Stimulated activated CD8-positive, alpha-beta memory T cell treated with anti-CD3 and anti-CD28 coated beads, Interleukin-15, amount 100 ng/mL, for 48 hours (primary cell): ENCODE results near the gene PTBP1.

Experiments used
- DNase-seq, 2 donors: peaks; one replicate each; pipeline ENCODE4 v3.0.0-alpha.2; 2020; ENCODE audit warnings: low read depth in 2 of 2

Gene PTBP1

GRCh38 chr19:772730-773436 is 24.4 kb upstream of the PTBP1 start:
- no peak for DNase-seq

DNA sequence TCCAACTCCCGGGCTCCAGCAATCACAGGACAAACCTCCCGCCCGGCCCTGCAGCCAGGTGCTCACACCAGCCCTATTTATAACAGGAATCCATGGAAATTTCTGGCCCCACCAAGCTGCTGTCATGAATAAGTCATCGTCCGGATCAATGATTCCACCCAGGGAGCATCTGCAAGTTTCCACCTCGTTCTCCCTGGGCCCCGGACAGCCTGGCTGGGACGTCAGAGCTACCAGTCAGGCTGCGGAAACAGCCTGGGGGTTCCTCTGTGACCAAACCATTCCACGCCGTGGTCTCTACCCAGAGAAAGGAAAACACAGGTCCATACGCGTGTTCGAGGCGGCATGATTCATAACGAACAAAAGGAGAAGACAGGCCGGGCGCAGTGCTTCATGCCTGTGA is 20.7 kb upstream of the PTBP1 start:
- DNase-seq: no peak

GRCh38 chr19:778910-779653 is 18.2 kb upstream of the PTBP1 start:
- no peak for DNase-seq

- DNase-seq: no peak
Observed at GRCh38 chr19:780935-781334, 16.3 kb upstream of the PTBP1 start.

- no peak for DNase-seq
Observed at GRCh38 chr19:781800-782184, 15.5 kb upstream of the PTBP1 start.

- no peak for DNase-seq
Observed at GRCh38 chr19:782185-782877, 14.9 kb upstream of the PTBP1 start.

- no peak for DNase-seq
Observed at GRCh38 chr19:782878-783668, 14.2 kb upstream of the PTBP1 start.

DNA sequence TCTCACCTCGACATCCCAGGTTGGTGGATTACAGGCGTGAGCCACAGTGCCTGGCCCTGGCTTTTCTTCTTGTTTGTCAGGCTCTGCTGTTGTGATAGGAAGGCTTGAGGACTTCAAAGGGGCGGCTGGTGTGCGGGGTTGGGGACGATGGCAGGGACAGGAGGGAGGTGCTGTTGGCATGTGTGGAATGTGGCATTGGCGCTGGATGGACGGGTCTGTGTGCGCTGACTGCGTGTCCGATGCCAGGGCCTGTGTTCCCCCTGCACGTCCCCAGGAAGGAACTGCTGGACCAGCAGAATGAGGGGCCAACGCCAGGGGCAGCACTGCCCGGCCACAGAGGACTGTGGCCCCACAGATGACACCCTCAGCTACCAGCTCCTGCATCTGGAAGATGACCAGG is 12.7 kb upstream of the PTBP1 start:
- no peak for DNase-seq

DNA sequence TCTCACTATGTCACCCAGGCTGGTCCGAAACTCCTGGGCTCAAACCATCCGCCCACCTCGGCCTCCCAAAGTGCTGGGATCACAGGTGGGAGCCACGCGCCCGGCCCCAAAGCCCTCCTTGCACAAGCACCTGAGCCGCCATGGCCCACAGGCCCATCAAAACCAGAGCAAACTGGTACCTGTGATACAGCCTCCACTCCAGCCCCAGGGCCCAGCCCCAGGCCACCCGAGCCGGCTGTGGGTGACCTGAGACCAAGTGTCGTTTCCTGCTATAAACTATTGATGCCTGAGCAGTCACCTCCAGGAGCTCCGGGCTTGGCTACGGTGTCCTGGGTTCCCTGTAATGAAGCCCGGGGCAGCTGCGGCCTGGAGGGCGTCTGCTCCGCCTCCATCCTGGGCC is 9.7 kb upstream of the PTBP1 start:
- DNase-seq: no peak

GRCh38 chr19:788686-788982 is 8.6 kb upstream of the PTBP1 start:
- no peak for DNase-seq

DNA sequence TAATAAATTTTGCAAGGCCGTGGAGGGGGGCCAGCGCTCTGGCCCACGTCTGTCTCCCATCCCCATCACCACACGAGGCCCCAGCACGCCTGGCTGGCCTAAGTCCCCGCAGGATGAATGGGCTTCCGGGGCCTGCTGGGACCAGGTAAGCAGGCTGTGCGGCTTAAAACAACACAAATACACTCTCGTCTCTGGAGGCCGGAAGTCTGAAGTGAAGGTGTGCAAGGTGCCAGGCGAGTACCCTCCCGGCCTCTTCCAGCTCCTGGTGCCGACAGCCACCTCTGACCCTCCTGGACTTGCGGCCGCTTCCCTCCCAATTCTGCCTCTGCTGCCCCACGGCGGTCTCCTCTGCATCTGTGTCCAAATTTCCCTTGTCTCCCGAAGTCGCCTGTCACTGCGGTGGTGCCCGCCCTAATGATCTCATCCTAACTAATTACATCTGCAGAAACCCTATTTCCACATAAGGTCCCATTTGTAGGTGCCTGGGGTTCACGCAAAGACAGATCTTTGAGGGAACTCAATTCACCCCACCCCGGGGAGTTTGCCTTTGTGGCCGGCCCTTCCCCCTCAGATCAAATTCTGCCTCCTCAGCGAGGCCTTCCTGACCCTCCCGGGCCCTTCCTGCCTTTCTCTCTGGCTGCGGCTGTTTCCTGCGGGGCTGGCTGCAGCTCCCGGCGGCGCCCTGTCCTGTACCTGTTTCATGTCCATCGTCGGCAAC is 8.1 kb upstream of the PTBP1 start:
- DNase-seq: no peak

- no peak for DNase-seq
Observed at GRCh38 chr19:789701-790060, 7.6 kb upstream of the PTBP1 start.

DNA sequence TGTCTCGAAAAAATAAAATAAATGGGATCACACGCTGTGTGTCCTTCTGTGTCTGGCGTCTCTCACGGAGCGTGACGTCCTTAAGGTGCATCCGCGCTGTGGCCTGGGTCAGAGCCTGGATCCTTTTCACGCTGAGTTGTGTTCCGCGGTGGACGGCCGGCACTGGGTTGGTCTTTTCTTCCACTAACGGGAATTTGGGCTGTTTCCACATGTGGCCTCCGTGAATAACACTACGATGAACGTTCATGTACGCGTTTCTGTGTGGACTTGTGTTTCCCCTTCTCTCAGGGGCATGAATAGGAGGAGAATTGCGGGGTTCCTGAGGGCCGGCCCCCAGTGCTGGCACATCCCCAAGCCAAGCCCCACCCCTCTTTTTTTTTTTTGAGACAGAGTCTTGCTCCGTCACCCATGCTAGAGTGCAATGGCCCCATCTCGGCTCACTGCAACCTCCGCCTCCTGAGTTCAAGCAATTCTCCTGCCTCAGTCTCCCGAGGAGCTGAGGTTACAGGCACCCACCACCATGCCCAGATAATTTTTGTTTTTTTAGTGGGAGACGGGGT is 6.2 kb upstream of the PTBP1 start:
- no peak for DNase-seq

DNA sequence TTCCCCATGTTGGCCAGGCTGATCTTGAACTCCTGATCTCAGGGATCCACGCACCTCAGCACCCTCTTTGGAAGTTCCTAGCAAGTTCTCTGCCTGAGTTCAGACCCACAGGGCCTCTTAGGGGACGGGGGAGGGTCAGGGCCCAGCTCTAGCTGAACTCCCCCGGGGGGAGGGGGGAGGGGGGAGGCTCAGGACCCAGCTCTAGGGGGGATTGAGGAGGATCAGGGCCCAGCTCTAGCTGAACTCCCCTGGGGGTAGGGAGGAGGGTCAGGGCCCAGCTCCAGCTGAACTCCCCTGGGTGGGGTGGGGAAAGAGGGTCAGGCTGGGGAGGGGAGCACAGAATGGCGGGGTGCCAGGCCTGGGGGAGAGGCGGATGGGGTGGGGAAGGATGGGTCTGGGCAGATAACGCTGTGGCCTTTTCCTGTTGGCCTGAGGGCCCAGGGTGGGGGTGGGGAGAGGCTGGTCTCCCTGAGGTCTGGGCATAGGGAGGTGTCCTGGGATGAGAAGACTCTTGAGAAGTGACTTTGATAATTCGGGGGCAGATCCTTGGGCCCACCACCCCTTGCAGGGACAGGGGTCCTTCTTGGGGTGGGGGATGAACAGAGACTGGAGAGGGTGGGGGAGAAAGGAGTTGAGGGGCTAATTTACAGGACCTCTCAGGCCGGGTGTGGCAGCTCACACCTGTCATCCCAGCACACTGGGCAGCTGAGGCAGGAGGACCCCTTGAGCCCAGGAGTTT is 5.5 kb upstream of the PTBP1 start:
- no peak for DNase-seq

- no peak for DNase-seq
Observed at GRCh38 chr19:792306-792885, 4.9 kb upstream of the PTBP1 start.

DNA sequence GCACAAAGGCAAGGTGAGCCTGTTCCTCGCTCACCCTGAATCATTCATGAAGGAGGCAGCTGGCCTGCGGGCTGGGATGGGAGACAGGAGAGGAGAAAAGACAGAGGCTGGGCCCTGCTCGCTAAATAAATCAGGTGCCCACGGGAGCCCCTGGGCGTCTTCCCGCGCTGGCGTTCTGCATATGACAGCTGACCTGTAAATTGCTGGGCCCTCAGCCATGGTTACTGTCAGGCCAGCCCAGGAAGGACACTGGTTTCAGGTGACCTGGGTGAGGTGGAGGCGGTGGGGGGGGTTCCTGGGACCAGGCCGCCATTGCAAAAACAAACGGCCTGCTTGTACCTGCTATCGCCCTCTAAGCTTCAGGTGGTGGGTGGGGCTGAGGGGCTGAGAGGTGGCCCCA is 3.4 kb upstream of the PTBP1 start:
- no peak for DNase-seq

DNA sequence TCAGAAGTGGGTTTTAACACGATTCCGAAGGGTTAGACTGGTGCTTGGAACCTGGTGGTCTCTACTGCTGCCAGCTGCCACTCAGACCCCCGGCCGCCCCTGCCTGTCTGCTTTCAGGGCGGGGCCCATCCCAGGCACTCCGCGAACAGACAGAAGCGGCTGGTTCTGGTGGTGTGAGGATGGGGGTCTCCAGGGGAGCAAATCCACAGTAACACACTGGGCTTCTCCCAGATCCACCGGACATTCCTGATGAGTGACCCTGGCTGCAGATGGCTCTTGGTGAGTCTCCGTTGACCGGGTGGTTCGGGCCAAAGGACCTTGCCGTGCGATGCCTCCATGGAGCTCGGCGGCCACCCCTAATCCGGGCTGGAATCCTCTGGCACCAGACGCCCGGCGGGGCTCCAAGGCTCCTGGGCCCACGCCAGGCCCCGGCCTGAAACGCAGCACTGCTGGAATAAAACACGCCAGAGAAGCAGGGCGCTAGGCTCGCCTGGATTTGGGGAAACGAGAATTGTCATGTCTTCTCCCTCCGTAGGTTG is 2.1 kb upstream of the PTBP1 start:
- DNase-seq: no peak

DNA sequence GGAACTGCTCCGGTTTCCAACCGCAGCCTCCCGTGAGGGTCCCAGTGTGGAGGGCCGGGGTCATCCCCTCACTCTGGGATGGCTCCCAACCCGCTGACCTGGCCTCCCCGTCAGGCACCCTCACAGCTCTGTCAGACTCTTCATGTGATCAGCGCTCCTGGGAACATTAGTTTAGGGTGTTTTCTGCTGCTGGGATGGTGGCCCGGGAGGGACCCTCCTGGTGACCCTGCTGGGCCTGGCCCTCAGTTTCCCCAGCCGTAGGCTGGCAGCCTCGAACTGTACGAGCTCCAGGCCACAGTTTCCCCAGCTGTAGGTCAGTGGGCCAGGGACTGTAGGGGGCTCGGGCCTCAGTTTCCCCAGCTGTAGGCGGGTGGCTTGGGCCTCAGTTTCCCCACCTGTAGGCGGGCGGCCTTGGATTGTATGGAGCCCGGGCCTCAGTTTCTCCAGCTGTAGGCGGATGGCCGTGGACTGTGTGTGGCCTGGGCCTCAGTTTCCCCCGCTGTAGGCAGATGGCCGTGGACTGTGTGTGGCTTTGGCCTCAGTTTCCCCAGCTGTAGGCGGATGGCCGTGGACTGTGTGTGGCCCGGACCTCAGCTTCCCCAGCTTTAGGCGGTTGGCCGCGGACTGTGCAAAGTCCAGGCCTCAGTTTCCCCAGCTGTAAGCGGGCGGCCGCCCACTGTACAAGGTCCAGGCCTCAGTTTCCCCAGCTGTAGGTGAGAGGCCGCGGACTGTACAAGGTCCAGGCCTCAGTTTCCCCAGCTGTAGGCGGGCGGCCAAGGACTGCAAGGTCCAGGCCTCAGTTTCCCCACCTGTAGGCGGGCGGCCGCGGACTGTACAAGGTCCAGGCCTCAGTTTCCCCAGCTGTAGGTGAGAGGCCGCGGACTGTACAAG is 1.3 kb upstream of the PTBP1 start:
- DNase-seq: no peak
